HepG2 (cell line): ENCODE measurements around the gene SAMD4B. TPM values are rescaled to one million over a fixed set of nuclear protein-coding genes. Genes with fewer than 3 reads are reported as not detected.

Experiments used
- CBX5 ChIP-seq: sonication (generic); formaldehyde crosslinking; IDR thresholded peaks from 2 replicates; pipeline ENCODE4 v1.4.0; 2020; ENCODE audit warnings: missing genetic modification reagents, borderline replicate concordance
- HIVEP1 ChIP-seq: sonication (generic); formaldehyde crosslinking; IDR thresholded peaks from 2 replicates; pipeline ENCODE4 v1.4.0; 2020; ENCODE audit warnings: mild to moderate bottlenecking, missing genetic modification reagents
- KMT2A ChIP-seq: sonication (generic); formaldehyde crosslinking; IDR thresholded peaks from 2 replicates; pipeline ENCODE4 v1.4.0; 2020; ENCODE audit warnings: missing genetic modification reagents
- NONO ChIP-seq, 2 experiments: fragments of 450-650 bp in 1 of 2; sonication (generic) in 1 of 2; formaldehyde crosslinking in 1 of 2; IDR thresholded peaks in 1 of 2; conservative IDR thresholded peaks in 1 of 2; 2 replicates each; pipeline versions ENCODE4 v1.6.1 to v1.8.0; 2017 to 2022; ENCODE audit warnings: mild to moderate bottlenecking in 1 of 2, missing genetic modification reagents in 1 of 2, moderate library complexity in 1 of 2
- RXRA ChIP-seq: sonication (generic); formaldehyde crosslinking; IDR thresholded peaks from 2 replicates; pipeline ENCODE4 v1.5.1; 2020; ENCODE audit warnings: missing genetic modification reagents
- TARDBP ChIP-seq: sonication (generic); formaldehyde crosslinking; IDR thresholded peaks from 2 replicates; pipeline ENCODE4 v1.8.0; 2022; ENCODE audit warnings: mild to moderate bottlenecking, missing genetic modification reagents
- ZNF33B ChIP-seq: sonication (generic); formaldehyde crosslinking; IDR thresholded peaks from 2 replicates; pipeline ENCODE4 v1.5.1; 2020; ENCODE audit warnings: mild to moderate bottlenecking, missing genetic modification reagents
- ZNF589 ChIP-seq: sonication (generic); formaldehyde crosslinking; conservative IDR thresholded peaks from 2 replicates; pipeline ENCODE4 v1.8.0; 2022; ENCODE audit warnings: mild to moderate bottlenecking, moderate library complexity, missing genetic modification reagents
- polyA plus RNA-seq, 8 experiments: library from polyadenylated mRNA; depleted of rRNA in 3 of 8; stranded (reverse) in 7 of 8; unstranded in 1 of 8; fragments of >200 nt; fragmentation: Illumina TruSeq in 4 of 8; extraction: Trizol in 4 of 8; gene quantifications; 2 replicates each; pipeline versions ENCODE4 v1.2.1 to v1.2.3, GENCODE V29; 2011 to 2016; ENCODE audit warnings: low read depth in 4 of 8, missing spikeins in 1 of 8, mixed read lengths in 1 of 8; ENCODE audit not compliant: insufficient read depth in 1 of 8
- total RNA-seq, 5 experiments: library from RNA; depleted of rRNA; stranded (reverse); fragments of >200 nt; fragmentation: Illumina TruSeq; extraction: Trizol; gene quantifications; 2 replicates each; pipeline ENCODE4 v1.2.3, GENCODE V29; 2016; ENCODE audit warnings: low read depth in 1 of 5
- TF ChIP-seq, protein P1 (sequence below): sonication (generic); formaldehyde crosslinking; IDR thresholded peaks from 2 replicates; pipeline ENCODE4 v1.8.0; 2022; ENCODE audit warnings: mild to moderate bottlenecking, missing genetic modification reagents, moderate library complexity
- TF ChIP-seq, protein P2 (sequence below): sonication (generic); formaldehyde crosslinking; IDR thresholded peaks from 2 replicates; pipeline ENCODE4 v1.4.0; 2020; ENCODE audit warnings: mild to moderate bottlenecking, missing genetic modification reagents
- TF ChIP-seq, protein P3 (sequence below): sonication (generic); formaldehyde crosslinking; IDR thresholded peaks from 2 replicates; pipeline ENCODE4 v1.4.0; 2020; ENCODE audit warnings: mild to moderate bottlenecking, missing genetic modification reagents
- TF ChIP-seq, protein P4 (sequence below): sonication (generic); formaldehyde crosslinking; IDR thresholded peaks from 2 replicates; pipeline ENCODE4 v1.4.0; 2020; ENCODE audit warnings: mild to moderate bottlenecking, missing genetic modification reagents

The SAMD4B gene
- total and polyA plus RNA-seq, 2 of the 13 experiments (the other 11 are each of a cell fraction or from before 2014, with no cell fraction given), result 26.0 to 31.8 TPM

DNA sequence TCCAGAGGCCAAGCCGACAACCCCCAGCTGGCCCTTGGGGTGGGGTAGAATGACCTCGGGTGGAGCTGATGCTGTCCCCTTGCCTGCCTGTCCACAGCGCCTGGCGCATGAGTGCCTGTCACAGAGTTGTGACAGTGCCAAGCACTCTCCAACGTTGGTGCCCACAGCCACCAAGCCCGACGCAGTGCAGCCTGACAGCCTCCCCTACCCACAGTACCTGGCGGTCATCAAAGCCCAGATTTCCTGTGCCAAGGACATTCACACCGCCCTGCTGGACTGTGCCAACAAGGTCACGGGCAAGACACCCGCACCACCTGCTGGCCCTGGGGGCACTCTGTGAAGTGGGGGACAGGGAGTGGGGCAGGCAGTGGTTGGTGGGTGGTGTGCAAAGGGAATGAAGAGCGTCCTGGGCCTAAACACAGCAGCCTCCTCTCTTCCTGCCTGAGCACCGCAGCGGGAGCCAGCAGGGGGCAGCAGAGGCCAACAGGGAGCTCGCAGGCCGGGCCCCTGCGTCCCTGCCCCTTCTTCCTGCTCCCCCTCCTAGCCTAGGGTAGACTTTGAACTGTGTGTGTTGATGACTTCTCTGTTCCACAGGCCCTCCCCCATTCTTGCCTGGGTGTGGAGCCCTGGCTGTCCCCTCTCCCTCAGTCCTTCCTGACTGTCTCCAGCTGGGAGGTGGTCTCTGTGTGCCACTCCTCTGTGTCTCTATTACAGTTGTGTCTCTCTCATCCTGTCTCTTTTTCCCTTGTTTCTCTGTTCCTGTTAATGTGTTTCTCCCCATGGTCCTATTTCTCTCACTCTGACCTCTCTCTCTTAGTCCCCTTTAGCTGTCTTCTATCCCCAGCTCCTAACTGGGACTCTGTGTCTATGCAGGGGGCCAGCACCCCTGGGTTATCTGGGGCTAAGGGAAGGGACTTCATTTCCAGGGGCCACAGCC, 55.4 kb downstream of the SAMD4B start (continued):
- TF ChIP-seq, protein P1, sequence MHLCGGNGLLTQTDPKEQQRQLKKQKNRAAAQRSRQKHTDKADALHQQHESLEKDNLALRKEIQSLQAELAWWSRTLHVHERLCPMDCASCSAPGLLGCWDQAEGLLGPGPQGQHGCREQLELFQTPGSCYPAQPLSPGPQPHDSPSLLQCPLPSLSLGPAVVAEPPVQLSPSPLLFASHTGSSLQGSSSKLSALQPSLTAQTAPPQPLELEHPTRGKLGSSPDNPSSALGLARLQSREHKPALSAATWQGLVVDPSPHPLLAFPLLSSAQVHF (CRISPR knock-in tag), result peak; percentile 78; the same call in 1 of the 2 replicates
- TF ChIP-seq, protein P2, sequence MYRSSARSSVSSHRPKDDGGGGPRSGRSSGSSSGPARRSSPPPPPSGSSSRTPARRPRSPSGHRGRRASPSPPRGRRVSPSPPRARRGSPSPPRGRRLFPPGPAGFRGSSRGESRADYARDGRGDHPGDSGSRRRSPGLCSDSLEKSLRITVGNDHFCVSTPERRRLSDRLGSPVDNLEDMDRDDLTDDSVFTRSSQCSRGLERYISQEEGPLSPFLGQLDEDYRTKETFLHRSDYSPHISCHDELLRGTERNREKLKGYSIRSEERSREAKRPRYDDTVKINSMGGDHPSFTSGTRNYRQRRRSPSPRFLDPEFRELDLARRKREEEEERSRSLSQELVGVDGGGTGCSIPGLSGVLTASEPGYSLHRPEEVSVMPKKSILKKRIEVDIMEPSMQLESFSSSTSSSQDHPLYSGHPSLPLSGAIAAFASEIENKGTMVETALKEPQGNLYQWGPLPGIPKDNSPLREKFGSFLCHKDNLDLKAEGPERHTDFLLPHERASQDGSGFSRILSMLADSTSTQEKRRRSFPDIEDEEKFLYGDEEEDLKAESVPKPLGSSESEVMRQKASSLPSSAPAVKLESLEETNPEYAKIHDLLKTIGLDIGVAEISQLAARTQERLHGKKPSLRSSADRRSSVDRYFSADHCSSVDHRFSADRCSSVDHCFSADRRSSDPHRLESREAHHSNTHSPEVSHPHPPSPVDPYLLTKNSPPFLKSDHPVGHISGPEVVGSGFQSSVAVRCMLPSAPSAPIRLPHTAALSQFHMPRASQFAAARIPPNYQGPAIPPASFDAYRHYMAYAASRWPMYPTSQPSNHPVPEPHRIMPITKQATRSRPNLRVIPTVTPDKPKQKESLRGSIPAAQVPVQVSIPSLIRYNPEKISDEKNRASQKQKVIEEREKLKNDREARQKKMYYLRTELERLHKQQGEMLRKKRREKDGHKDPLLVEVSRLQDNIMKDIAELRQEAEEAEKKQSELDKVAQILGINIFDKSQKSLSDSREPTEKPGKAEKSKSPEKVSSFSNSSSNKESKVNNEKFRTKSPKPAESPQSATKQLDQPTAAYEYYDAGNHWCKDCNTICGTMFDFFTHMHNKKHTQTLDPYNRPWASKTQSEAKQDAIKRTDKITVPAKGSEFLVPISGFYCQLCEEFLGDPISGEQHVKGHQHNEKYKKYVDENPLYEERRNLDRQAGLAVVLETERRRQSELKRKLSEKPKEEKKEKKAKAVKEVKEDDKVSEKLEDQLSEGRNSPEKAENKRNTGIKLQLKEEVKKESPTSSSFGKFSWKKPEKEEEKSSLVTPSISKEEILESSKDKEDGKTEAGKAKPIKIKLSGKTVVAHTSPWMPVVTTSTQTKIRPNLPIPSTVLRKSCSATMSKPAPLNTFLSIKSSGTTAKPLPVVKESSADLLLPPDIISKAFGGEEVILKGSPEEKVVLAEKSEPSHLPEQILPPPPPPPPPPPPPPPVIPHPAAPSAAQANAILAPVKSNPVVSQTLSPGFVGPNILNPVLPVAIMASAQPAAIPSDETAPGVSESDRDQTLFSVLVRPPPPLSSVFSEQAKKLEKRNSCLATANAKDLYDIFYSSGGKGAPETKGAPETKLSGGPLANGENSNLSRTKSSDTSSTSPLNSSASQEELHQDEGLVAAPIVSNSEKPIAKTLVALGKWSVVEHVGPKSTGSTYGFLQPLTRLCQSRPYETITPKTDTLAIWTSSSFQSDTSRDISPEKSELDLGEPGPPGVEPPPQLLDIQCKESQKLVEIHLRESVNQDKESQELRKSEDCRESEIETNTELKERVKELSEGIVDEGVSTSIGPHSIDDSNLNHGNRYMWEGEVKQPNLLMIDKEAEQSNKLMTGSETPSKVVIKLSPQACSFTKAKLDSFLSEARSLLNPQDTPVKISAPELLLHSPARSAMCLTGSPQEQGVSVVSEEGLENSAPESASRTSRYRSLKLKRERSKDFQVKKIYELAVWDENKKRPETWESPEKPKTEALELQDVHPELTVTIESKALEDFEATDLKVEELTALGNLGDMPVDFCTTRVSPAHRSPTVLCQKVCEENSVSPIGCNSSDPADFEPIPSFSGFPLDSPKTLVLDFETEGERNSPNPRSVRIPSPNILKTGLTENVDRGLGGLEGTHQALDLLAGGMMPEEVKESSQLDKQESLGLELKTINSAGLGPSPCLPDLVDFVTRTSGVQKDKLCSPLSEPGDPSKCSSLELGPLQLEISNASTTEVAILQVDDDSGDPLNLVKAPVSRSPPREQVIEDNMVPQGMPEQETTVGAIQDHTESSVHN (CRISPR knock-in tag), result no peak
- TF ChIP-seq, protein P3, sequence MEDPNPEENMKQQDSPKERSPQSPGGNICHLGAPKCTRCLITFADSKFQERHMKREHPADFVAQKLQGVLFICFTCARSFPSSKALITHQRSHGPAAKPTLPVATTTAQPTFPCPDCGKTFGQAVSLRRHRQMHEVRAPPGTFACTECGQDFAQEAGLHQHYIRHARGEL (CRISPR knock-in tag), result no peak; the same call in 1 of the 2 replicates
- TF ChIP-seq TARDBP, result peak; percentile 93
- TF ChIP-seq CBX5 (CRISPR knock-in tag), result peak; percentile 92
- no peak for TF ChIP-seq HIVEP1
- no peak for TF ChIP-seq ZNF589 (CRISPR knock-in tag)
- TF ChIP-seq, protein P4, sequence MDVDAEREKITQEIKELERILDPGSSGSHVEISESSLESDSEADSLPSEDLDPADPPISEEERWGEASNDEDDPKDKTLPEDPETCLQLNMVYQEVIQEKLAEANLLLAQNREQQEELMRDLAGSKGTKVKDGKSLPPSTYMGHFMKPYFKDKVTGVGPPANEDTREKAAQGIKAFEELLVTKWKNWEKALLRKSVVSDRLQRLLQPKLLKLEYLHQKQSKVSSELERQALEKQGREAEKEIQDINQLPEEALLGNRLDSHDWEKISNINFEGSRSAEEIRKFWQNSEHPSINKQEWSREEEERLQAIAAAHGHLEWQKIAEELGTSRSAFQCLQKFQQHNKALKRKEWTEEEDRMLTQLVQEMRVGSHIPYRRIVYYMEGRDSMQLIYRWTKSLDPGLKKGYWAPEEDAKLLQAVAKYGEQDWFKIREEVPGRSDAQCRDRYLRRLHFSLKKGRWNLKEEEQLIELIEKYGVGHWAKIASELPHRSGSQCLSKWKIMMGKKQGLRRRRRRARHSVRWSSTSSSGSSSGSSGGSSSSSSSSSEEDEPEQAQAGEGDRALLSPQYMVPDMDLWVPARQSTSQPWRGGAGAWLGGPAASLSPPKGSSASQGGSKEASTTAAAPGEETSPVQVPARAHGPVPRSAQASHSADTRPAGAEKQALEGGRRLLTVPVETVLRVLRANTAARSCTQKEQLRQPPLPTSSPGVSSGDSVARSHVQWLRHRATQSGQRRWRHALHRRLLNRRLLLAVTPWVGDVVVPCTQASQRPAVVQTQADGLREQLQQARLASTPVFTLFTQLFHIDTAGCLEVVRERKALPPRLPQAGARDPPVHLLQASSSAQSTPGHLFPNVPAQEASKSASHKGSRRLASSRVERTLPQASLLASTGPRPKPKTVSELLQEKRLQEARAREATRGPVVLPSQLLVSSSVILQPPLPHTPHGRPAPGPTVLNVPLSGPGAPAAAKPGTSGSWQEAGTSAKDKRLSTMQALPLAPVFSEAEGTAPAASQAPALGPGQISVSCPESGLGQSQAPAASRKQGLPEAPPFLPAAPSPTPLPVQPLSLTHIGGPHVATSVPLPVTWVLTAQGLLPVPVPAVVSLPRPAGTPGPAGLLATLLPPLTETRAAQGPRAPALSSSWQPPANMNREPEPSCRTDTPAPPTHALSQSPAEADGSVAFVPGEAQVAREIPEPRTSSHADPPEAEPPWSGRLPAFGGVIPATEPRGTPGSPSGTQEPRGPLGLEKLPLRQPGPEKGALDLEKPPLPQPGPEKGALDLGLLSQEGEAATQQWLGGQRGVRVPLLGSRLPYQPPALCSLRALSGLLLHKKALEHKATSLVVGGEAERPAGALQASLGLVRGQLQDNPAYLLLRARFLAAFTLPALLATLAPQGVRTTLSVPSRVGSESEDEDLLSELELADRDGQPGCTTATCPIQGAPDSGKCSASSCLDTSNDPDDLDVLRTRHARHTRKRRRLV (CRISPR knock-in tag), result 0 out of 2 replicates have a peak, but pooled peaks have one; percentile 6
- peak; percentile 26; the same call in 1 of the 2 replicates for TF ChIP-seq ZNF33B (CRISPR knock-in tag)
- no peak for TF ChIP-seq KMT2A (CRISPR knock-in tag)
- TF ChIP-seq RXRA (CRISPR knock-in tag), result peak; percentile 91
- TF ChIP-seq NONO (IDR thresholded peaks at IDR 0.05), result no peak
- peak; percentile 72 for TF ChIP-seq NONO (CRISPR knock-in tag; conservative IDR thresholded peaks at IDR 0.05)
